Muscle layer of colon (tissue), 2 donors: Measurements from ENCODE around the gene CCDC197.

Experiments
- H3K27ac ChIP-seq: one replicate; pipeline ENCODE4 v1.7.0; 2013; ENCODE audit warnings: low read depth, mild to moderate bottlenecking, low read length, moderate library complexity
- H3K27me3 ChIP-seq, 2 donors: one replicate each; pipeline ENCODE4 v1.7.0; 2013; ENCODE audit warnings: low read length in 2 of 2, mild to moderate bottlenecking in 2 of 2; ENCODE audit not compliant: insufficient read depth in 2 of 2, control insufficient read depth in 1 of 2
- H3K36me3 ChIP-seq: one replicate; pipeline ENCODE4 v1.7.0; 2013; ENCODE audit warnings: mild to moderate bottlenecking, low read length; ENCODE audit not compliant: insufficient read depth
- H3K4me1 ChIP-seq: one replicate; pipeline ENCODE4 v1.7.0; 2013; ENCODE audit warnings: mild to moderate bottlenecking, low read length; ENCODE audit not compliant: insufficient read depth
- H3K4me3 ChIP-seq, 2 donors: one replicate each; pipeline ENCODE4 v1.7.0; 2013; ENCODE audit warnings: low read length in 2 of 2, low read depth in 1 of 2, mild to moderate bottlenecking in 1 of 2, moderate library complexity in 1 of 2
- H3K9ac ChIP-seq: one replicate; pipeline ENCODE4 v1.7.0; 2013; ENCODE audit warnings: low read length
- H3K9me3 ChIP-seq: one replicate; pipeline ENCODE4 v1.7.0; 2013; ENCODE audit warnings: mild to moderate bottlenecking, low read length
- donor health status: abdominal sarcoma.
- donor health status: Adenocarcinoma of cecum.

CCDC197 gene

DNA sequence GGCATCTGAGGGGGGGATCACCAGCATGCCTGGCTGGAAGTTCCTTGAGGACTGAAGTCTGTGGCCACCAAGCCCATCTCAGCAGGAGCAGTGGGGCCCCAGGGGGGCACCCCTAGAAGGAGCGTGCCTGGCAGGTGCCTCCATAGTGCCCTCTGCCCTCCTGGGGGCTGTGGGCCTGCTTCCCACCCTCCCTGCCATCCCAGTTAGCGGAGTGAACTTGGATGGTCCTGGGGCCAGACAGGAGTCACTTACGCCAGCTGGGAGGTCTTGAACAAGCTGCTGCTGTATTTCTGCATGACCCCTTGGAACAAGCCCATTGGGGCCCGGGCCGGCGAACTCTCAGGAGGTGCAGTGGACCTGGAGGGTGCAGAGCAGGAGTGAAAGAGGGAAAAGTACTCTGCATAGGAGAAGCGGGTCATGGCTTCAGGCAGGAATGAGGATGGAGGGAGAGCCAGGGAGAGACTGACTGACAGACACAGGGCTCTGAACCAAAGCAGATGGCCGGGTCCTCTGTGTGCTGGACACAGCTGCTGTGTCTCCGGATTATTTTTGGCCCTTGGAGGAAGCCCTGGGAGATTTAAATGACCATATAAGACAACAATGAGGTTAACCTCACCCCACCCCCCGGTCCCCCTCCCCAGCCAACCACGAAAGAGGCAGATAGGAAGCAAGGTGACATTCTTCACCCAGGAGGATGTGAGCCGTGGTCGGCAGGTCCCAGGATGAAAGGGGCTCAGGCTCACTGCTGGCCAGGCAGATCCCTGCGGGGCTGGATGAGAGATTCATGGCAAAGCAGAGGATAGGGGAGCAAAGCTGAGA, 40.4 kb upstream of the CCDC197 start:
- H3K4me3 ChIP-seq: no peak overlapping the region
- H3K9ac ChIP-seq: no peak overlapping the region
- peaks cover 75% of the 10 kb centered on the region for H3K36me3 ChIP-seq
- H3K9me3 ChIP-seq: no peaks in the 10 kb centered on the region
- H3K27ac ChIP-seq: peak overlapping the region; percentile 39
- H3K4me1 ChIP-seq: peaks cover 71% of the 10 kb centered on the region
- H3K27me3 ChIP-seq: no peaks in the 10 kb centered on the region

- no peak overlapping the region for H3K9ac ChIP-seq
- no peaks in the 10 kb centered on the region for H3K27me3 ChIP-seq
- peaks cover 70% of the 10 kb centered on the region for H3K36me3 ChIP-seq
- H3K27ac ChIP-seq: no peak overlapping the region
- H3K4me1 ChIP-seq: peaks cover 71% of the 10 kb centered on the region
- no peak overlapping the region for H3K4me3 ChIP-seq
- no peaks in the 10 kb centered on the region for H3K9me3 ChIP-seq
Observed at GRCh38 chr14:93957333-93957710, 39.8 kb upstream of the CCDC197 start.

DNA sequence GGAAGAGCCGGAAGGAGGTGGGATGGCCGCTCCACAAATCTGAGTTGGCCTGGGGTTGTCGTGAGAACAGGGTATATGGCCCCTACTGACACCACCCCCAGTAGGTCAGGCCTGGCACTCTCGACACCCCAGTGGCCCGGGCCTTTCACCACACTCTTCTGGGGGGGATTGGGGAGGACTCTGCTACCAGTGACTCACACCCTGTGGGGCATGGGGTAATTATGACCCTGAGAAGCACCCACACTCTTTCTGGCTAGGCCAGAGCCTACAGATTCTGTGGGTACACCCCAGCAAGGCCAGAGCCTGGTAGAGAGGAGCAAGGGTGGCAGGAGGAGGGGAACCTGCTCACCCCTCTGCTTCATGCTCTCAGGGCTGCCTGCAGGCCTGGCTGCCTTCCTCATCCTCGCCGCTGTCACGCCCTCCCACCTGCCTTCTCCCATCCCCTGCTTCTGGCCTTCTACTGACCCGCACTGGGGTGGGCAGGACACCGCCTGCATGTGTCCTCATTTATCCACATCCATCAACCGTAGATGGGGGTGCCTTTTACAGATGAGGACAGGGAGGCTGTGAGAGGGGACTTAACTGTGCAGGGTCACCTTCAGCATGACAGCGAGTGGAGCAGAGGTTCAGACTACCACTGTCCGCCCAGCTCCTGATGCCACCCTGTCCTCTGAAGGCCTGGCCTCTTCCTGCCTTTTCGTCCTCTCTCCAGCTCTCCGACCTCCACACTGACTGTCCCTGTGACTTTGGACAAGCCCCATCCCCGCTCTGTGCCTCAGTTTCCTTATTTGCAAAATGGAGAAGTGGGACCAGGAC, 39.1 kb upstream of the CCDC197 start:
- no peak overlapping the region for H3K4me3 ChIP-seq
- peaks cover 75% of the 10 kb centered on the region for H3K4me1 ChIP-seq
- peak overlapping the region; percentile 80 for H3K27ac ChIP-seq

DNA sequence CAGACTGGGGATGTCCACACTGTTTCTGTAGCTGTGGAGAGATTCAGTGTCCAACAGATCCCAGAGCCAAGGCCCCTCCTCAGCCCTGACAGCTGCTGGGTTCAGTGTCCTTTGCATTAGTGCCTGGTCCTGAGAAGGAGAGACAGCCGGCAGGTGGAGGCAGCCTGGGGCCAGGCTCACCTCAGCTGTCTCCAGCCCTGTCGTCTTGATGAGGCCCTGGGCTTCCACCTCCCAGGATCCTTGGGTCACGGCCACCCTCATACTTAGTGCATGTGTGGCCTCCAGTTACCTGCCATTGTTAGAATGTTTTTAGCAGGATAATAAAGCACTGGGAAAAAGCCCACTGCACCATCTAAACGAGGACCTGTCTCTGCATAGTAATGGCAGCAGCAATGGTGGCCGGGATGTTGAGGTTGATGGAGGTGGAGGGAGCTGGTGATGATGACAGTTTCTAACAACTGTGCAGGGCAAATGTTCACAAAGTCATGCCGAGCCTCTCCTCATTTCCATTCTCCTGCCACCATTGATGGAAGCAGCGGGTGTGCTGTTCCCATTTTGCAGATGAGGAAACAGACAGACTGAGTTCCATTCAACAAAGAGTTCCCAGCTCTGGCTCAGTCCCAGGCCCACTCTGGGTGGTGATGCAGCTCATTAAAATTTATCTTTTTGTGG, 38.4 kb upstream of the CCDC197 start:
- H3K4me1 ChIP-seq: peaks cover 72% of the 10 kb centered on the region
- no peak overlapping the region for H3K9ac ChIP-seq
- H3K9me3 ChIP-seq: no peaks in the 10 kb centered on the region
- H3K27ac ChIP-seq: peak overlapping the region; percentile 80
- peaks cover 69% of the 10 kb centered on the region for H3K36me3 ChIP-seq
- H3K27me3 ChIP-seq: no peaks in the 10 kb centered on the region
- no peak overlapping the region for H3K4me3 ChIP-seq

More for the DNA sequence above, 39.1 kb upstream of the CCDC197 start:
- Histone ChIP-seq H3K9me3 (no peaks in the 10 kb centered on the region), H3K36me3 (peaks cover 70% of the 10 kb centered on the region), H3K27me3 (no peaks in the 10 kb centered on the region), H3K9ac (no peak overlapping the region)

GRCh38 chr14:93959239-93960107, 37.6 kb upstream of the CCDC197 start:
- H3K9ac ChIP-seq: no peak overlapping the region

GRCh38 chr14:93960108-93960475, 37.0 kb upstream of the CCDC197 start:
- Histone ChIP-seq H3K4me1 (peaks cover 70% of the 10 kb centered on the region), H3K27me3 (no peaks in the 10 kb centered on the region), H3K36me3 (peaks cover 67% of the 10 kb centered on the region), H3K9ac (no peak overlapping the region), H3K4me3 (no peak overlapping the region), H3K27ac (no peak overlapping the region), H3K9me3 (no peaks in the 10 kb centered on the region)

More at GRCh38 chr14:93959239-93960107, 37.6 kb upstream of the CCDC197 start:
- no peaks in the 10 kb centered on the region for H3K9me3 ChIP-seq
- H3K4me3 ChIP-seq: no peak overlapping the region
- no peaks in the 10 kb centered on the region for H3K27me3 ChIP-seq
- peaks cover 68% of the 10 kb centered on the region for H3K4me1 ChIP-seq
- H3K27ac ChIP-seq: peak overlapping the region; percentile 59
- peaks cover 69% of the 10 kb centered on the region for H3K36me3 ChIP-seq

DNA sequence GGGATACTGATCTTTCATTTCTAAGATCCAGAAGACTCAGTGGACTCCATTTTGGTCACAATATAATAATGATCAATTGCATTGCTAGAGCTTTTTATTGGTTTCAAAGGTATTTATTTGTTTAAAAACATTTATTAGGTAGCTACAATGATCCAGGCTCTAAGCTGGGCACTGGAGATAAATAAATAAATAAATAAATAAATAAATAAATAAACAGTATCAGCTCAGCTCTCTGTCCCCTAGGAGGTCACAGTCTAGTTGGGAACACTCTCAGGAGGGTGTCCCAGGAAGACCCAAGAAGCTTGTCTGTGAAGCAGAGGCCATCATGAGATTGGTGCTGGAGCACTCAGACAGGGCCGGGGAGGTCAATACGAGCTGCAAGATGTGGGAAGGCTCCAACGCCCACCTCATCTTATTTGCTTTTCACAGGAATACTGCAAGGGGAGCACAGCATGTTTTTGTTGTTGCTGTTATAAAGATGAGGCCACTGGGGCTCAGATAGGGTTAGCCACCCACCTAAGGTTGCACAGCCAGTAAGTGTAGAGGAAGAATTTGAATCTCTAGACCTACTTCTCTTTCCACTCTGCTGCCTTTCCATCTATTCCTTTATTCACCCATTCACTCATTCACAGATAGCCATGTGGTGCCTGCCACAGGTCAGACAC, 36.2 kb upstream of the CCDC197 start:
- H3K27ac ChIP-seq: no peak overlapping the region

GRCh38 chr14:93961620-93962019, 35.5 kb upstream of the CCDC197 start:
- Histone ChIP-seq H3K9me3 (no peaks in the 10 kb centered on the region), H3K4me1 (peaks cover 67% of the 10 kb centered on the region), H3K4me3 (no peak overlapping the region), H3K36me3 (peaks cover 54% of the 10 kb centered on the region), H3K27me3 (no peaks in the 10 kb centered on the region), H3K9ac (no peak overlapping the region), H3K27ac (no peak overlapping the region)

More for the DNA sequence above, 36.2 kb upstream of the CCDC197 start:
- peaks cover 67% of the 10 kb centered on the region for H3K4me1 ChIP-seq
- H3K27me3 ChIP-seq: no peaks in the 10 kb centered on the region
- H3K36me3 ChIP-seq: peaks cover 61% of the 10 kb centered on the region
- no peaks in the 10 kb centered on the region for H3K9me3 ChIP-seq
- H3K4me3 ChIP-seq: no peak overlapping the region
- no peak overlapping the region for H3K9ac ChIP-seq

GRCh38 chr14:93962701-93963601, 34.1 kb upstream of the CCDC197 start:
- Histone ChIP-seq H3K4me1 (peaks cover 67% of the 10 kb centered on the region), H3K36me3 (peaks cover 59% of the 10 kb centered on the region), H3K4me3 (no peak overlapping the region), H3K27me3 (no peaks in the 10 kb centered on the region), H3K9ac (no peak overlapping the region), H3K9me3 (no peaks in the 10 kb centered on the region), H3K27ac (peak overlapping the region; percentile 39)

- H3K9ac ChIP-seq: no peak overlapping the region
Observed at GRCh38 chr14:93963692-93964091, 33.4 kb upstream of the CCDC197 start.

More at GRCh38 chr14:93963692-93964091, 33.4 kb upstream of the CCDC197 start:
- Histone ChIP-seq H3K9me3 (no peaks in the 10 kb centered on the region), H3K27me3 (no peaks in the 10 kb centered on the region), H3K4me1 (peaks cover 67% of the 10 kb centered on the region), H3K36me3 (peaks cover 52% of the 10 kb centered on the region), H3K4me3 (no peak overlapping the region), H3K27ac (no peak overlapping the region)
